ENCODE data around the gene LRRFIP2. TPM values are rescaled to one million over a fixed set of nuclear protein-coding genes. Genes with fewer than 3 reads are reported as not detected.
A peak's percentile ranks its signal among the peaks of the same experiment; 100 is the strongest.

LRRFIP2 gene
- total and polyA plus RNA-seq, 8 donors, result 25.9 to 131 (median 39.0) TPM

DNA sequence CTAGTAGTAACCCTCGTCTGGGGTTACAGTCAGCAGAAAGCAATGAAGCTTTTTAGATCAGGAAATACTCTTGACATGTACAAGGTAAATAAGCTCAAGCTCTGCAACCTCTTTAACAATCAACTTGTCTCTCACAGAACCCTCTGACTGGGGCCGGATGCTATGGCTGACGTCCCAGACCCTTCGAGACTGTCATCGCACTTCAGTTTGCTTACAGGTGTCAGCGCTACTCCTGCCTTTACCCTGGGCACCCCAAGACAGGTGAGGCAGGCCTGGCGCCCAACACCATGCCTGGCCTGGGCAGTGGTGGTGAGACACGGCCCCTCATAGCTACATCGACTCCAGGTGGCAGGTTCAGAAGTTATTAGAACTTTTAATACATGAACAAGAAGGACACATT lies 30.6 kb downstream of the LRRFIP2 start:
- no peak overlapping the region for H3K27ac ChIP-seq
- WGBS, 5 donors, result 91 to 97% (median 95%) methylated on average over 8 to 9 of the region's 9 CpGs

DNA sequence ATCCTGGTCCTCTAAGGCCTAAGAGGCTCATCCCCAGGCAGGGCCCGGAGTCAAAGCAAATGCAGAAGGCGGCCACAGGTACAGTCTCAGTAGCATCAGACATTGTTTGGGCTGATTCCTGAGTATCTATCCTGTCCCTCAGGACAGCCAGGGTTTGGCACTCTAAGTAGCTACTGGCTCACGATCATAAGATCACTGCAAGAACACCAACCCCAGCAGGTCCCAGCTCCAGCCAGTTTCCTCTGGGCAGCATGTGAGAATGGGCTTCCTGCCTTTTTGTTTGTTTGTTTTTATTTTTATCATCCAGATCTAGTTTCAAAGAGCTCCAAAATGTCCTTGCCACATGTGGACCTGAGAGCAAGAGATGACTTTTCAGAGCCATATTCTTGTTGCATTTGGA lies 32.7 kb downstream of the LRRFIP2 start:
- Histone ChIP-seq H3K9me3 (no peaks in the 10 kb centered on the region), H3K36me3 (peaks cover 4 to 32% (median 23%) of the 10 kb centered on the region in 4 donors), H3K27ac (no peak overlapping the region), H3K4me3 (no peak overlapping the region), H3K4me1 (peaks cover 4 to 42% (median 21%) of the 10 kb centered on the region in 4 donors), H3K27me3 (no peaks in the 10 kb centered on the region)
- TF ChIP-seq EP300 (IDR thresholded peaks at IDR 0.05) (no peak), POLR2A (IDR thresholded peaks at IDR 0.05) (no peak), POLR2AphosphoS5 (IDR thresholded peaks at IDR 0.05) (no peak)
- TF ChIP-seq, protein P1, sequence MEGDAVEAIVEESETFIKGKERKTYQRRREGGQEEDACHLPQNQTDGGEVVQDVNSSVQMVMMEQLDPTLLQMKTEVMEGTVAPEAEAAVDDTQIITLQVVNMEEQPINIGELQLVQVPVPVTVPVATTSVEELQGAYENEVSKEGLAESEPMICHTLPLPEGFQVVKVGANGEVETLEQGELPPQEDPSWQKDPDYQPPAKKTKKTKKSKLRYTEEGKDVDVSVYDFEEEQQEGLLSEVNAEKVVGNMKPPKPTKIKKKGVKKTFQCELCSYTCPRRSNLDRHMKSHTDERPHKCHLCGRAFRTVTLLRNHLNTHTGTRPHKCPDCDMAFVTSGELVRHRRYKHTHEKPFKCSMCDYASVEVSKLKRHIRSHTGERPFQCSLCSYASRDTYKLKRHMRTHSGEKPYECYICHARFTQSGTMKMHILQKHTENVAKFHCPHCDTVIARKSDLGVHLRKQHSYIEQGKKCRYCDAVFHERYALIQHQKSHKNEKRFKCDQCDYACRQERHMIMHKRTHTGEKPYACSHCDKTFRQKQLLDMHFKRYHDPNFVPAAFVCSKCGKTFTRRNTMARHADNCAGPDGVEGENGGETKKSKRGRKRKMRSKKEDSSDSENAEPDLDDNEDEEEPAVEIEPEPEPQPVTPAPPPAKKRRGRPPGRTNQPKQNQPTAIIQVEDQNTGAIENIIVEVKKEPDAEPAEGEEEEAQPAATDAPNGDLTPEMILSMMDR (IDR thresholded peaks at IDR 0.05), result no peak
- intact Hi-C loops (cut with DNase I; ENCODE audit: low total_unique reads), result no loop called here
- no peak for DNase-seq
- WGBS, 5 donors, result 79 to 95% (median 90%) methylated on average over 3 of the region's 3 CpGs

More for the DNA sequence above, 30.6 kb downstream of the LRRFIP2 start:
- Histone ChIP-seq H3K4me1 (peaks cover 0 to 39% (median 19%) of the 10 kb centered on the region in 4 donors), H3K4me3 (no peak overlapping the region), H3K27me3 (no peaks in the 10 kb centered on the region), H3K36me3 (peaks cover 11 to 51% (median 41%) of the 10 kb centered on the region in 4 donors), H3K9me3 (no peaks in the 10 kb centered on the region)
- no peak for DNase-seq
- intact Hi-C loops (cut with DNase I; ENCODE audit: low total_unique reads), result no loop called here
- TF ChIP-seq EP300 (IDR thresholded peaks at IDR 0.05), result no peak
- TF ChIP-seq, protein P1 (IDR thresholded peaks at IDR 0.05), result no peak
- TF ChIP-seq POLR2A (IDR thresholded peaks at IDR 0.05), result no peak
- TF ChIP-seq POLR2AphosphoS5 (IDR thresholded peaks at IDR 0.05), result no peak

DNA sequence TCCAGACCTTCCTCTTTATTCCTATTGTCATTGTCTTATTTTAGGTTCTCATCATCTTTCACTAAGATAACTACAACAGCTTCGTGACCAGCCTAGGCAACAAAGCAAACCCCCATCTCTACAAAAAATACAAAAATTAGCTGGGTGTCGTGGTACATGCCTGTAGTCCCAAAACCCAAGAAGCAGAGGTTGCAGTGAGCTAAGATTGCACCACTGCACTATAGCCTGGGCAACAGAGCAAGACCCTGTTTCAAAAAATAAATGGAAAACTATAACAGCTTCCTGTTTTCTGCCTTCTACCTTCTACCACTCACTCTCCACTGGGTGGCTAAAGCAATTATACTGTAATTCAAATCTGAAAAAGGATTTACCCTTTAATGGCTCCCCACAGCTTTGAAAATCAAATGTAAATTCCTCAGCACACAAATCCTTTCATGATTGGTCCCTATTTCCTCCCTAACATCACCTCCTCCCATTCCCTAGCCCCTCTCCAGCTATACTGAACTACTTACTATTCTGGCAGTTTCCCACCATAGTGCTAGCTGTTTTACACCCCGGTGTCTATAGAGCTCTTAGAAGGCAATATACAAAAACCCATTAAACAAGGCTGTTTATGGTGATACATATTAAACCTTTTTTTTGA lies 33.4 kb downstream of the LRRFIP2 start:
- Histone ChIP-seq H3K4me1 (peaks cover 4 to 37% (median 20%) of the 10 kb centered on the region in 4 donors), H3K4me3 (no peak overlapping the region), H3K9me3 (no peaks in the 10 kb centered on the region), H3K27me3 (no peaks in the 10 kb centered on the region), H3K27ac (no peak overlapping the region), H3K36me3 (peaks cover 4 to 25% (median 19%) of the 10 kb centered on the region in 4 donors)
- TF ChIP-seq, protein P1 (IDR thresholded peaks at IDR 0.05), result no peak
- TF ChIP-seq EP300 (IDR thresholded peaks at IDR 0.05) (no peak), POLR2A (IDR thresholded peaks at IDR 0.05) (no peak), POLR2AphosphoS5 (IDR thresholded peaks at IDR 0.05) (no peak)
- intact Hi-C loops (cut with DNase I; ENCODE audit: low total_unique reads), result no loop called here
- WGBS, 5 donors, result 94 to 99% (median 97%) methylated on average over 3 of the region's 3 CpGs
- no peak for DNase-seq

DNA sequence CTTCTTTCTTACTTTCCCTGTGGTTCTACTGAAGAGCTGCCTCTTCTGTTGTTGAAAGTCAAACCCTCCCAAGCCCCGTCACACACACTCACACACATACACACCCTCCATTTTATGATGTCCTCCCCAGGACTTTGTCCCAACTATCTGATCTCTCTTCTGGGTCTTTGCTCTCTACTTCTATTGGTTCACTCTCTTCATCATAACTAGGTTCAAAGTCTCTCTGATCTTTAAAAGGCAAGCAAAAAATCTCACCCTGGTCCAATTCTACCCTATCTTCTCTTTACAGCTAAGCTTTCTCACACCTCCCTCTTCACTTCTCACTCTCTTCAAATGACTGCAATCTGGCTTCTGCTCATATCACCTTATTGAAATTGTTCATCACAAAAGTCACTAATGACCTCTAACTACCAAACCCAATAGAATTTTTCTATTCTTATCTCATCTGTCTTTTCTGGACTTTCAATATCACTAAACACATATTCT lies 34.8 kb downstream of the LRRFIP2 start:
- intact Hi-C loops (cut with DNase I; ENCODE audit: low total_unique reads), result no loop called here
- Histone ChIP-seq H3K9me3 (no peaks in the 10 kb centered on the region), H3K4me1 (peaks cover 4 to 23% (median 13%) of the 10 kb centered on the region in 4 donors), H3K27ac (no peak overlapping the region), H3K27me3 (no peaks in the 10 kb centered on the region), H3K36me3 (peaks cover 4 to 25% (median 18%) of the 10 kb centered on the region in 4 donors), H3K4me3 (no peak overlapping the region)
- WGBS, 5 donors, result 82 to 100% (median 94%) methylated on average over 1 of the region's 1 CpG
- DNase-seq, result peak in 1 of 2 donors; percentile 30
- TF ChIP-seq POLR2AphosphoS5 (IDR thresholded peaks at IDR 0.05), result no peak
- TF ChIP-seq EP300 (IDR thresholded peaks at IDR 0.05), result no peak
- no peak for TF ChIP-seq POLR2A (IDR thresholded peaks at IDR 0.05)
- TF ChIP-seq, protein P1 (IDR thresholded peaks at IDR 0.05), result no peak
